Heart right ventricle (tissue), 16 donors: ENCODE results near the gene ARID4B. TPM values are rescaled to one million over a fixed set of nuclear protein-coding genes. Genes with fewer than 3 reads are reported as not detected.

Experiments
- ATAC-seq, 8 donors: fragments of 200-7000 bp; cut with Tn5 transposase; one replicate each; pipeline ENCODE4 v1.9.1; 2020; ENCODE audit warnings: mild to moderate bottlenecking in 8 of 8, moderate library complexity in 8 of 8, moderate number of reproducible peaks in 1 of 8
- DNase-seq, 2 donors: peaks; one replicate each; pipeline ENCODE4 v3.0.0-alpha.2; 2020
- H3K27ac ChIP-seq, 10 donors: fragments of 200-600 bp; sonication (generic) in 2 of 10; one replicate each; pipeline versions ENCODE4 v1.5.0 to v1.8.0; 2020 to 2022; ENCODE audit warnings: mild to moderate bottlenecking in 3 of 10
- H3K27me3 ChIP-seq, 7 donors: fragments of 200-600 bp; one replicate each; pipeline ENCODE4 v1.8.0; 2021 to 2022; ENCODE audit warnings: mild to moderate bottlenecking in 2 of 7
- H3K36me3 ChIP-seq, 9 donors: fragments of 200-600 bp; sonication (generic) in 1 of 9; one replicate each; pipeline versions ENCODE4 v1.5.0 to v1.8.0; 2020 to 2022; ENCODE audit warnings: mild to moderate bottlenecking in 2 of 9
- H3K4me1 ChIP-seq, 9 donors: fragments of 200-600 bp; sonication (generic) in 1 of 9; one replicate each; pipeline versions ENCODE4 v1.5.0 to v1.8.0; 2020 to 2022; ENCODE audit warnings: mild to moderate bottlenecking in 4 of 9
- H3K4me3 ChIP-seq, 10 donors: fragments of 200-600 bp; sonication (generic) in 2 of 10; one replicate each; pipeline versions ENCODE4 v1.5.0 to v1.8.0; 2020 to 2022; ENCODE audit warnings: mild to moderate bottlenecking in 7 of 10, moderate library complexity in 2 of 10
- H3K9me3 ChIP-seq, 11 donors: fragments of 200-600 bp in 10 of 11; sonication (generic) in 2 of 11; one replicate each; pipeline versions ENCODE4 v1.5.0 to v1.8.0; 2013 to 2022; ENCODE audit warnings: mild to moderate bottlenecking in 2 of 11, control low read depth in 1 of 11, moderate library complexity in 1 of 11
- CTCF ChIP-seq, 9 donors: fragments of 200-600 bp; sonication (generic) in 2 of 9; IDR thresholded peaks; one replicate each; pipeline versions ENCODE4 v1.5.0 to v1.8.0; 2021 to 2022; ENCODE audit warnings: antibody characterized with exemption in 9 of 9, mild to moderate bottlenecking in 5 of 9, moderate library complexity in 1 of 9
- WGBS, 2 donors: extraction: QIAGEN DNeasy Blood & Tissue Kit; methylation state at CpG; one replicate each; pipeline ENCODE4 v1.1.7; 2013; ENCODE audit warnings: inconsistent platforms in 1 of 2; 5-methylcytosine and 5-hydroxymethylcytosine counted together
- intact Hi-C, 10 donors: fragments of 100-400 bp; cut with DNase I; formaldehyde crosslinking; loops; one replicate each; pipeline versions ENCODE4 v1.11.1 to v1.14.2; 2022
- polyA plus RNA-seq, 2 donors: library from polyadenylated mRNA; stranded (reverse); fragments of 200-250 nt; gene quantifications; one replicate each; pipeline ENCODE4 v1.2.3, GENCODE V29; 2013
- total RNA-seq, 10 donors: library from RNA; stranded (reverse); fragmentation: NEBNext Ultra II Directional in 3 of 10; extraction: Animal tissue kit (Norgen Biotek cat#: 25700) in 3 of 10; gene quantifications; one replicate each; pipeline versions ENCODE4 v1.2.1 to v1.2.4, GENCODE V29; 2021 to 2023
- donor health status: Arrhythmogenic right ventricular cardiomyopathy.
- donor health status: ischemic (EF 13 %, LVEDD 7.1; RV severe dilation, severe dysfunction).
- donor health status: healthy with polysubstance abuse.
- donor health status: DM: no; HTN: yes; CAD: no.
- donor health status: DM: no; HTN: no; CAD: no.
- donor health status: ischemic (EF 25% LVEDD 6.9; RV normal size, moderate dysfunction).
- donor health status: ischemic (EF 25% LVEDD 5.7; RV mildly dilated, moderate dysfunction).
- donor health status: healthy.
- donor health status: DM: yes; HTN: yes; CAD: no.
- donor health status: Ischemic cardiomyopathy.
- donor health status: ischemic (EF 35%, LVEDD 5.7; RV mildly dilated, moderate dysfunction).
- donor health status: nonischemic (EF 11% LVEDD 7.7; RV severe dilation, severe dysfunction).
- donor health status: DM: yes; HTN: yes; CAD: no.
- donor health status: PGD.
- donor health status: ischemic (EF 29% LVEDD 5.4; RV normal size, mild dysfunction).
- donor health status: nonischemic (EF 23%, LVEDD 6.1; RV moderate dilation, normal function).

ARID4B gene
- total and polyA plus RNA-seq, 12 donors = 4.8 to 21.5 (median 15.5) TPM

DNA sequence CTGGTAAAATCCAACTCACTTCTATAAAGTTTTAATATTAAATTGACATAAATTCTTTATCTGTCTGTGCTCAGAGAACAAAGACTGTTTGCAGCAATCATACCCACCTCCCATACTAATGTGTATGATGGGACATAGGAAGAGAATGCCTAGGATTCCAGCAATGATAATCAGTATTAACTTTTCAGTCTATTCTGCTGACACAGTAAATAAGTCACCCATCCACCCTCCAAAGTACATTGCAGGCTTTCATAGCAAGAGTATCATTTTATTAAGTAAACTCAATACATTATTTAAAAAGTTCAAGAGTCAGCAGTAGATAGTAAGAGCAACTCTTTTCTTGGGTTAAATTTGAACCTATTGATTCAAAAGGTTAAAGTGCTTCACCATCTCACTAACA lies 175.7 kb downstream of the ARID4B start:
- no peak overlapping the region for H3K27ac ChIP-seq
- intact Hi-C loops = no loop called here
- ATAC-seq (no peak), DNase-seq (no peak)
- H3K27me3 ChIP-seq = no peaks in the 10 kb centered on the region
- no peak overlapping the region for H3K4me3 ChIP-seq
- no peaks in the 10 kb centered on the region for H3K9me3 ChIP-seq
- H3K4me1 ChIP-seq = peaks cover 0 to 9% (median 0%) of the 10 kb centered on the region in 9 donors
- peaks cover 0 to 100% (median 37%) of the 10 kb centered on the region in 9 donors for H3K36me3 ChIP-seq
- no peak for TF ChIP-seq CTCF (IDR thresholded peaks at IDR 0.05)

DNA sequence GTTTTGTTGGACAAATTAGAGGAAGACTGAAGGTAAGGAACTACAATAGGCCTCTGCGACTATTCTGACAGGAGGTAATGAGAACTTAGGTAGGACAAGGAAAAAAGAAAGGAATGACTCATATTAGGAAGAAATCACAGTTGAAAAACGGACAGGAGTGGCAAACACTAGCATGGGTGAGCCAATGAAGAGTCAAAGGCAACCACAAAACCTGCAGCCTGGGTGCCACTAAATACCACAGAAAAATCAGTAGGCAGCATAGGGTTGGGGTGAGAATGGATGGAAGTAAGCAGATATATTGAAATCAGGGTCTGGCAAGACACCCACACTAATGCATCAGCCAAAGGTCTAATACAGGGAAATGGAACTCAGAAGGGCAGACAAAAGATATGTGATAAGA lies 176.9 kb downstream of the ARID4B start:
- peaks cover 0 to 100% (median 29%) of the 10 kb centered on the region in 9 donors for H3K36me3 ChIP-seq
- 91 to 94% methylated on average over 2 of the region's 2 CpGs for WGBS, 2 donors
- intact Hi-C loops = no loop called here

GRCh38 chr1:235149824-235150223 lies 178.2 kb downstream of the ARID4B start:
- Histone ChIP-seq H3K9me3 (no peaks in the 10 kb centered on the region), H3K27ac (no peak overlapping the region), H3K36me3 (peaks cover 0 to 100% (median 30%) of the 10 kb centered on the region in 9 donors), H3K4me1 (no peaks in the 10 kb centered on the region), H3K27me3 (no peaks in the 10 kb centered on the region), H3K4me3 (no peak overlapping the region)
- ATAC-seq = no peak
- intact Hi-C loops = no loop called here
- WGBS, 2 donors = 97 to 98% methylated on average over 9 of the region's 9 CpGs
- DNase-seq = no peak
- no peak for TF ChIP-seq CTCF (IDR thresholded peaks at IDR 0.05)

More for the DNA sequence above, 176.9 kb downstream of the ARID4B start:
- Histone ChIP-seq H3K4me3 (no peak overlapping the region), H3K9me3 (no peaks in the 10 kb centered on the region), H3K4me1 (no peaks in the 10 kb centered on the region), H3K27ac (no peak overlapping the region), H3K27me3 (no peaks in the 10 kb centered on the region)
- DNase-seq (no peak), ATAC-seq (no peak)
- no peak for TF ChIP-seq CTCF (IDR thresholded peaks at IDR 0.05)

DNA sequence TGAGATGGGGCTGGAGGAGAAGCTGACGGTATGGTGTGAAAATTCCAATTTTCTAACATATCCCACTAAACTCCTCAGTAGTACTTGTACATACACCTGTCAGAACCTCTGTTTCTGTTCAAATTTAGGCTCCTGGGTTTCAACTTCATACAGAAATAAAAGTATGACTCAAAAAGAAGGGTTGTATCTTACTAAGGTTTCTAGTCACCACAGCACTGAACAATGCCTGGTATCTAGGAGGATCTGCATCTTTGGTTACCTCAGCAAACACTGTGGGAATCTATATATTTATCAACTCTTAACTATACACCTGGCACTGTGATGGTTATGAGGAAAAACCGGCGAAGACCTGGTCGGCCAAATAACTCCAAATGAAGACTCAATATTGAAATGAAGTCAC lies 180.7 kb downstream of the ARID4B start:
- DNase-seq = no peak
- 96 to 97% methylated on average over 4 of the region's 4 CpGs for WGBS, 2 donors
- Histone ChIP-seq H3K27ac (no peak overlapping the region), H3K9me3 (no peaks in the 10 kb centered on the region), H3K27me3 (no peaks in the 10 kb centered on the region), H3K4me3 (no peak overlapping the region), H3K36me3 (peaks cover 0 to 100% (median 20%) of the 10 kb centered on the region in 9 donors), H3K4me1 (no peaks in the 10 kb centered on the region)
- no peak for ATAC-seq
- no peak for TF ChIP-seq CTCF (IDR thresholded peaks at IDR 0.05)
- intact Hi-C loops = no loop called here
